EH (cell line): ENCODE data around the gene OR2V2.
A peak's percentile ranks its signal among the peaks of the same experiment; 100 is the strongest.

Experiments
- DNase-seq: peaks from one replicate; pipeline ENCODE4 v3.0.0-alpha.2; 2015; ENCODE audit warnings: low read depth

OR2V2 gene

DNA sequence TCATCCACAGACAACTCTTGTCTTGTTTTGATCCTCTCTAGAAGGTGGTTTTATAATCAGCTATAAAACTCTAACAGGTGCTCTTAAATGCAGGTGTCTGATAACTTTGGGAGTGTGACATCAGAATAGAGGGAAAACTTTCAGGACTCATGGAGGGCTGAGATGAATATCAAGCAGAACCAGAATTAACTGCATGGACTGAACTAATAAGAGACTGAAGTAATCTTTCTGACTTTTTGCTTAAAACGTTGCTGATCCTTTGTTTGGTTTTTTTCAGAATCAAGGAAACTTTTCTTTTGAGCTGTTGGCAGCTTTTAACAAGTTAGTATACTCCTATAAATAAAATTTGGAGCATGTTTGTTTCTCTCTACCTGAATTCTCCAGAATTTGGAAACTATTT is 2.3 kb upstream of the OR2V2 start:
- no peak for DNase-seq

DNA sequence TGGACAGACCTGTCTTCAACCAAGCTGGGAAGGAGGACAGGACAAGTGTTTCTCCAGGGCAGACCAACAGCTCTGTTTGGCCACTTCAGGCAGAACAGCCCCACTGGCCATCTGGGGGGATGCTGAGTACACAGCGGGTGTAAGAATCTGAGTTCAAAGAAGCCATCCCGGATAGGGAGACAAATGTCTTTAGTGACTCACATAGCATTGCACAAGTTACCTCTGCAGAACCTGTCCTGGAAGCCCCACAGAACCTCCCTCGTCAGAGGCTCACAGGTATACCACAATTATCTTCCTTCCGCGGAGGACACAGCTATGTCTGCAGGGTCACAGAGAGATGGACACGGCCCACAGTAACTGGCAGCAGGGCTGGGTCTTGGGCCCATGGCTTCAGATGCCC is 2.0 kb downstream of the OR2V2 start:
- DNase-seq = no peak

DNA sequence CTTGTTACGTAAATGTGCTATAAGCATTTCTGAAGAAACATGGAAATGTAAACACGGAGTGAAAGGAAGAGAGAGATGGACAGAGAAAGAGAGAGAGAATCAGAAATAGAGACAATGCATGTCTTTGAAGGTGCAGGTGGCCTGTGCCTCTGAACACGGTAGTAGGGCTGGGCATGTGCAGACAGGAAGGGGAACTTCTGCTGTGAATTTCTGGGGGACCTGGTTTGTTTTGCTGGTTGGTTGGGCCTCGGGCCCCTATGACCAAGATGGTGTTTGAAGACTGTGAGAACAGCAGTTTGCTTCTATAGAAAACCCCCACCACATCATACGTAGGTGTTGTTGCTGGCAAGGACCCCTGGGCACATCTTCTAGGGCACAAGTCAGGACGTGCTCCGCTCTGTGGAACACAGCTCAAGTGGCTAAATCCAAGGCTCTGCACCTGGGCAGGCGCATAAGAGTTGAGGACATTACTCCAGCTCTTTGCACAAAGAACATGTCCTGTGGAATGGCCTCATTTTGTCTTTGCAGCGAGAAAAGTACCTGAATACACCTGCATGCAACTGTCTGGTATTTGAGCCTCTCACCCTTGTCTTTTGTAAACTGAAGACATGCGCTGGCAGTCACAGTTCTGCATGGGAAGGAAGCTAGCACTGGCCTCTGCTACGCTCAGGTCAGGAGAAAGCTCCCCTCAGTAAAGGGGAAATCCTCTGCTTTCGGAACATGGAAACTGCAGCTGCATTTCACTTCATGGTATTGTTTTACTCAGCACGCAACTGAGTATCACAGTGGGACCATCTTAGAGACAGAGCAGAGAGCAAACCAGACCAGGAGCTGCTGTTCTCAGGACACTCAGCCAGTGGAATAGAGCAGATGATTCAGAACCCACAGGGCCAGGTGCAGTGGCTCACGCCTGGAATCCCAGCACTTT is 2.7 kb downstream of the OR2V2 start:
- DNase-seq = no peak

DNA sequence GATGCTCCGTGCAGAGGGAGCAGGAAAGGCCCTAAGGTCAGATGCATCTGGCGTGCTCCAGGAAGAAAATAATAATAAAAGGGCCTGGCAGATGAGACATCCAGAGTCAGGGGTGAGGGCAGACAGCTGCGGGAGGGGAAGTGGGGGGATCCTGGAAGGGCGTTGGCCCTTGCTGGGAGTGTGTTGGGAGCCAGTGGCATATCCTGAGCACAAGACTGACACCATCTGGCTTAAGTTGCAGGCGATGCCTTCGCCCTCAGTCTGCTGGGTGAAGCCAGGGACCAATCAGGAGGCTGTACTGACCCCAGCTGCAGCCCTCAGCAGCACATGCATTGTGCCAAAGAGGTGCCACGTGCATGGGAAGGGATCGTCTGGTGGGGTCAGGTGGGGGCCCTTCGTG is 3.8 kb downstream of the OR2V2 start:
- DNase-seq = no peak

DNA sequence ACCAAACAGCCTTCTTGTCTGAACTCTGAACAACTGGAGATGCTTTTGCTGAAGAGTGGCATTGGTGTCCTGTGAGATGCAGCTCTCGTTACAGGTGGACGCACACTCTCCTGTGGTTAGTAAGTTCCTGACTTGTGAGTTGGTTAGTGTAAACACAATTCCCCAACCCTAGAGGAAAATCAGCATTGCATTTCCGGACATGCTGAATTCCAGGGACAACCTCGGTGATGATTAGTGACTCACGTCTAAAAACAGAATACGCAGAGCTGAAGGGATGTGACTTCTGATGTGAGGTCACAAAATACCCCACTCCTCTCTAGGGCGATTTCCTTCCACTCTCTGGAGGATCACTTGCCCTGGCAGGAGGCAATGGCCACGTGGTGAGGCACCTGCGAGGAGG is 5.0 kb downstream of the OR2V2 start:
- DNase-seq = peak; percentile 67

DNA sequence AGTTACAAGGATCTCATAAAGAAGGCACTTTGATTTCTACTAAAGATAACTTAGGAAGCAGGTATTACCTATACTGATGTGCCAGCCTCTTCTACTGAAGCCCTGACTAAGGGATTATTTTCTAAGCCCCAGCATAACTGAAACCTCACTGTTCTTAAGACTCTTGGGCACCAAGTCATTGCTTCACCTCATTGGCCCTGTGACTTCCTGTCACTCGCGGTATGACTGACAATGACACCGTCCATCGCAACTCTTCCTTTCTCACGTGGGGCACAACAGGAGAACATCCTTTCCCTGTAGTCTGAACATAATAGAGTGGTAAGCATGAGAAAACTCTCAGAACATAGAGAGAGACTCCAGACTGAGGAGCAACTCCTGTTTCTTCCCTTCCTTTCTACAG is 6.4 kb downstream of the OR2V2 start:
- DNase-seq = no peak

DNA sequence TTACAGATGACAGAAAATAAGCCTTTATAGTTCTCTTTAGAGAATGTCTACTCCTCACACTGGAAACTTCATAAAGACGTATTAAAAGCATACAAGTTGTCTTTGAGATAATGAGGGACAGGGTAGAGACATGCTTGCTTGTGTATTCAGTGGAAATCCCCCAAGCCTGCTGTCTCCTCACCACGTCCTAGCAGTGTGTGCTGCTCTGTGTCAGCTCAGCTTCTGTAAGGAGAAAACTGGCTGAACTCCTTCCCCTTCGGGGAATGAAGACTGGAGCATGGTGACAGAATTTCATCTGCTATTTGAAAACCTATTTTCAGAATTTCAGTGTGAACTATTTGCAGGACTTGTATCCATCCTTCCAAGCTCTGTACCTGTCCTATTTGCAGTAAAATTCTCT is 9.4 kb downstream of the OR2V2 start:
- no peak for DNase-seq

DNA sequence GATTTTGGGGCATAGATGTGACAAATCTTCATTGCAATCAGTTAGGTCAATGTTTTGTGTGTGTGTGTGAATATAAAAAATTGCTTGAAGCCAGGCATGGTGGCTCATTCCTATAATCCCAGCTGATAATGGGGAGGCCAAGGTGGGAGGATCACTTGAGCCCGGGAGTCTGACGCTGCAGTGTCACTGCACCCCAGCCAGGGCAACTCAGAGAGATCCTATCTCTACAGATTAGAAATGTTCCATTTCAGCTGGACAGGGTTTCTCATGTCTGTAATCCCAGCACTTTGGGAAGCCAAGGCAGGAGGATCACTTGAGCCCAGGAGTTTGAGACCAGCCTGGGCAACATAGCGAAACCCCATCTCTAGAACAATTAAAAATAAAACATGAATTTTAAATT is 11.5 kb downstream of the OR2V2 start:
- no peak for DNase-seq

DNA sequence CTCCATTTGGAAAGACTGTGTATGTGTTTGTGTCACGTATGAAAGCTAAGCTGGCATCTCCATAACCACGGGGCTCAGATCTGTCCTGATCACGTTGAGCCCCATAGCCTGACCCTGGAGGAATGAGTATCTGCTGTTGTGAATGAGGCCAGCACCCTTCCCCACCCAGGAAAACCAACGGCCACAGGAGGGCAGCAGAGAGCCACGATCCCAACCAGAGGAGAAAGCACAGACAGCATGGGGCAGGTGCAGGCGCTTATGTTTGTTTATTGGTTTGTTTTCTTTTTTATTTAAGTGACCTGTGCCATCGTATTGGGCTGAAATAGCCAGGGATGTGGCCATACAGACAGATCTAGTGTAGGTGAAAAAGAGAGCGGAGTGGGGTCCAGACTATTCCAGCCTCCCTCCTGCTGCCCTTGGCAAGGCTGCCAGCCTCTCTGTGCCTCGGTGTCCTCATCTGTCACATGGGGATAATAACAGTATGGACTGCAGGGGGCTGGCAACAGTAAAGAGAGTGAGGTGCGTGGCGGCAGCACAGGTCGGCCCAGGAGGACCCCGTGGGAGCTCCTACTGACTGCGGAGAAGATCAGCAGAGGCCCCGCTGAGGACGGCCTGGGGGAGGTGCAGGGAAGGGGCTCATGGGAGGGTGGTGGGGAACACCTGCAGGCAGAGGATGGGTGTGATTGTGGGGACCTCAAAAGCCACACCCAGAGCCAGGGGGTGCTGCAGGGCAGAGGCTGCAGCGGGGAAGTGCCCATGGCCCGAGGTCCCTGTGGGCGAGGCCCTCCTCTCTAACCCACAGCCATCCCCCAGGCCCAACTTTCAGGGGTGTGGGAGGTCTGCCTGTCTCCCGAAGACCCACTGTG is 12.1 kb downstream of the OR2V2 start:
- DNase-seq = peak; percentile 81

DNA sequence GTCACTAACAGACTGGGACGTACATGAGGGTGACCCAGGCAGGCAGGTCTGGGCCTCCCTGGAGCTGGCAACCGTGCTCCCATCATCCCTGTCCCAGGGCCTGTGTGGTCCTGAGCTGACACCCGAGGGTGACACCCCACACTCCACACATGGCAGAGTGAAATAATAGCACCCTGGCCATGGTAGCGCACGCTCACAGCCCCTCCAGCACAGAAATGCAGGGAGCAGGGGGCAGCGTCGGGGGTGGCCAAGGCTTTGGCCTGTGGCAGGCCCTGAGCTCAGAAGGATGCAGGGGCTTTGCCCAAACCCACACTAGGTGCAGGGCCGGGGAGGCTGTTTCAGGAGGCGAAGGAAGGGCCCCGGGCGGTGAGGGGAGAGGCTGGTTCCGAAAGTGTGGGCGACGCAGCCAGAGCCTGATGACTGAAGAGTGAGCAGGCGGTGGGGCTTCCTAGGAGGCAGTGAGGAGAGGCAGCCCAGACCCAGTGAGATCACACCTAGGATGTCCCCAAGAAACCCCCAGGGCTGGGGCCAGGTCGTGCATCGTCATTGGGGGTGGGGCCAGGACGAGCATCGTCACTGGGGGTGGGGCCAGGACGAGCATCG is 12.9 kb downstream of the OR2V2 start:
- peak; percentile 69 for DNase-seq

DNA sequence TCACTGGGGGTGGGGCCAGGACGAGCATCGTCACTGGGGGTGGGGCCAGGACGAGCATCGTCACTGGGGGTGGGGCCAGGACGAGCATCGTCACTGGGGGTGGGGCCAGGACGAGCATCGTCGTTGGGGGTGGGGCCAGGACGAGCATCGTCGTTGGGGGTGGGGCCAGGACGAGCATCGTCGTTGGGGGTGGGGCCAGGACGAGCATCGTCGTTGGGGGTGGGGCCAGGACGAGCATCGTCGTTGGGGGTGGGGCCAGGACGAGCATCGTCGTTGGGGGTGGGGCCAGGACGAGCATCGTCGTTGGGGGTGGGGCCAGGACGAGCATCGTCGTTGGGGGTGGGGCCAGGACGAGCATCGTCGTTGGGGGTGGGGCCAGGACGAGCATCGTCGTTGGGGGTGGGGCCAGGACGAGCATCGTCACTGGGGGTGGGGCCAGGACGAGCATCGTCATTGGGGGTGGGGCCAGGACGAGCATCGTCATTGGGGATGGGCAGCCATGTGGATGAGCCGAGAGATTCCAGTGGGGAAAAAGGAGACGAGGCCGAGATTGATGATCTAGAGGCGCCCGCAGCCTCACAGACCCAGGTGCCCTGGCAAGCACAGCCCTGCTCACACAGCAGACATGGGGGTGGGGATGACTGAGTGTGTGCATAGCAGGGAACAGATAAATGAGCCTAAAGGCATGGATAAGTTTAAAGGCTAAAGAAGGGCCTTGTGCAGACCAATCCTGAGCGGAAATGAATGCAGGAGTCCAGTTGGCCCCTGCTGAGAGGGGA is 13.6 kb downstream of the OR2V2 start:
- DNase-seq = peak; percentile 80

DNA sequence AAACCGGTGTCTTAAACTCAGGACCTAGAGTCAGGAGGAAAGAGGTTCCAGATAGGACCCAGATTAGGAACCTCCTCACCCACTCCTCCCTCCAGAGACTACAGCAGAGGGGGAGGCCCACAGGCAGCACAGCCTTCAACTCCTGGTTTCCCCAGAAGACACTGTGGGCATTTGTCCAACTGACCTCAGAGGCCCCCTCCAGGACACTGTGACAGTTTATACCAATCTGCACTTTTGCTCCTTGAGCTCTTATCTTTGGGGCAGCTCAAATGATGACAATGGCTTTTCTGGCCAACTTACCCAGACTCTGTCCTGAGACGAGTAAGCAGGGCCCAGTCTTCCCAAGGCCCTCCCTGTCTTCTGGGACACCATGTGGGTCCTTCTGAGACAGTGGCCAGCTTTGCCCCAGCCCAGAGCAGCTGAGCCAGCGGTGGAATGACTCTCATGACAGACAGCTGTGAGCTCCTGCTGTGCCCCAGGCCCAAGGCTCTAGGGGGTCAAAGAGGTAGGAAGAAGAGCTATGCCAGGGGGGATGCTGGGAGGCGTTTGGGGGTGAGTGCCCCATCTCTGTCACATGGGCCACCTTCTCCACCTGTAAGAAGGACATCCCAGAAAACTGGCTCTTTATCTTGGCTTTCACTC is 14.3 kb downstream of the OR2V2 start:
- DNase-seq = no peak

DNA sequence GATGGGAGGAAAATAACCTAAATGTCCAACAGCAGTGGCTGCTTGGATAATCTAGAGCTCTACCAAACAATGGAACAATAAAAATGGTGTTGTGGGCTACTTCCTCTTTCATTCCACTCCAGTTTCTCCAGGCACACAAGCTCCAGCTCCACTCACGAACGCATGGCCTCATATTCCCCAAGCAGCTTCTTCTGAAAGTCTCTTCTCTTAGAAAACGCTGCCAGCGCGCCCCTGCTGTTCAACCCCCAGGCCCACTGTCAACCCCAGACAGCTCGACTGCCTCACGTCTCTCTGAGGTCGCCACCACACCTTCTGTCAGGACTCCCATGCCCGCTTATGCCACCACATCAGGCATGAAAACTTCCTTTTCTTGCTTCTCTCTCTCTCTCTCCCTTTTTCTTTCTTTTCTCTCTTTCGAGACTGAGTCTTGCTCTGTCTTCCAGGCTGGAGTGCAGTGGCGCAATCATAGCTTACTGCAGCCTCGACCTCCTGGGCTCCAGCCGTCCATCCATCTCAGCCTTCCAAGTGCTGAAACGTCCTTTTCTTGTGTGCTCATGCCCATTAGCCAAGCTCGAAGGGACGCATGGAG is 16.2 kb downstream of the OR2V2 start:
- DNase-seq = no peak

DNA sequence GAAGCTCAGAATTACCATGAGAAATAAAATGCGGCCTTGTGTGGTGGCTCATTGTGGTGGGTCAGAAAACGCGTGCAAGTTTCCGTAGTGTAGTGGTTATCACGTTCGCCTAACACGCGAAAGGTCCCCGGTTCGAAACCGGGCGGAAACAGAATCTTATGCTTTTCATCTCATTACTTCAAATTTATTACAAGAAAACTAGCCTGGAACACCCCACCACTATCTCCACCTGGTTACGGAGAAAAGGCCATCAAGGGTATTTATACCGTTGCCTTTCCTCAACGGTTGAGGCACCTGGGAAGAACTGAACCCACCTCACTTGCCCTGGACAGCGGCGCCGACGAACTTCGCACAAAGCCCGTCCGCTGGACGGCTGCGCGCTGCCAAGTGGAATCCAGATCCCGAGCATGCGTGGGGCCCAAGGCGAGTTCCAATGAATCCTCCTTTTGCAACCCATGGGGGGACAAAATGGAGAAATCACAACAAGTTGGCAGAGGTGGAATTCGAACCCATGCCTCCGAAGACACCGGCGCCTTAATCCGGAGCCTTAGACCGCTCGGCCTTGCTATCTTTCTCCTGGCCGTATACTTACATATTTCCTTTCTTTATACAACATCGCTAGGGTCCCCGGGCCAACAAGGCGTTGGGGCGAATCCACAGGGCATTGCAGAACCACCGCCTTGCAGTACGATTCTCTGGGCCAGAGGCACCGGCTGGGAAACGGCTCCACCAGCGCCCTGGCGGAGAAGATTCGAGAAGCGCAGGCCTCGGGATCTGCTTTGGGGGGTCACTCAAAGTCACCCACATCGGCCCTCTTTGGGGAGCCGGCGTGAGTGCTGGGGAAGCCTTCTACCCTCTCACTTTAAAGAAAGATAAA is 16.9 kb downstream of the OR2V2 start:
- peak; percentile 57 for DNase-seq

DNA sequence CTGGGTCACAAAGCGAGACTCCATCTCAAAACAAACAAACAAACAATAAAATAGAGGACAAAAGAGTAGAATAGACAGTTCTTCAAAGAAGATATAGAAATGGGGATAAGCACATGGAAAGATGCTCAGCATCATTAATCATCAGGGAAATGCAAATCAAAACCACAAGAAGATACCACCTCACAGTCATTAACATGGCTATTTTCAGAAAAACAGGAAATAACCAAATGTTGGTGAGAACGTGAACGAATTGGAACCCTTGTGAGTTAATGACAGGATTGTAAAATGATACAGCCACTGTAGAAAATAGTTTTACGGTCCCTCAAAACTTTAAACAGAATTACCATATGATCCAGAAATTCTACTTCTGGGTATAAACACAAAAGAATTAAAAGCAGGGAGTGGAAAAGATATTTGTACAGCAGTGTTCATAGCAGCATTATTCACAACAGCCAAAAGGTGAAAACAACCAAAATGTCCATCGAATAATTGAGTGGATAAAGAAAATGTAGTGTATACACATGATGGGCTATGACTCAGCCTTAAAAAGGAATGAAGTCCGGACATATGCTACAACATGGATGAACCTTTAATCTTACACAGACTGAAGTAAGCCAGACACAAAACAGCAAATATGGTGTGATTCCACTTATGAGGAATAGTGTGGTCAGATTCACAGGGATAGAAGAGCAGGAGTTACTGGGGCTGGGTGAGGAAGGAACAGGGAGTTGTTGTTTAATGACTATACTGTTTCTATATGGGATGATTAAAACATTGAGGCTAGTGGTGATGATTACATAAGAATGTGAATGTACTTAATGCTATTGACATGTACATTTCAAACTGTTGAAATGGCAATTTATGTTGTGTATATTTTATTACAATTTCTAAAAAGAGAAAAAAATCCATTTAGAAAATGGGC is 19.7 kb downstream of the OR2V2 start:
- DNase-seq = peak; percentile 41

DNA sequence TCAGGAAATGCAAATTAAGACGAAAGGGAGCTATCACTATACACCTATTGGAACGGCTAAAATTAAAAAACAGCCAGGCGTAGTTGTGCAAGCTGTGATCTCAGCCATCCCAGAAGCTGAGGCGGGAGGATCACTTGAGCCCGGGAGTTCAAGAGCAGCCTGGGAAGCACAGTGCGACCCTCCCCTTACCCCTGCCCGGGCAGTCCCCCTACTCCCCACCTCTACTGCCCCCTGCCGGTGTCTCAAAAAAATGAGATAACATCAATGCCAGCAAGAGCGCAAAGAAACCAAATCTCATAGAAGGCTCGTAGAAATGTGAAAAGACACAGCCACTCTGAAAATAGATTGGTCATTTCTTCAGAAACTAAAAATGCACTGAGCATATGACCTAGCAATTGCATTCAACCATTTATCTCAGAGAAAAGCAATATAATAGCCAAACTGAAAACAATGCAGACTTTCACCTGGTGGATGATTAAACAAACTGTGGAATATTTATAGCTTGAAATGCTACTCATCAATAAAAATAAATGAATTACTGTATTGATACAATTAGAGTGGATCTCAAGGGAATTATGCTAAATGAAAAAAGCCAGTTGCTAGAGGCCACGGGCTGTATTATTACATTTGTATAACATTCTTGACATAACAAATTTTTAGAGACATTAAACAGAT is 20.6 kb downstream of the OR2V2 start:
- DNase-seq = no peak

DNA sequence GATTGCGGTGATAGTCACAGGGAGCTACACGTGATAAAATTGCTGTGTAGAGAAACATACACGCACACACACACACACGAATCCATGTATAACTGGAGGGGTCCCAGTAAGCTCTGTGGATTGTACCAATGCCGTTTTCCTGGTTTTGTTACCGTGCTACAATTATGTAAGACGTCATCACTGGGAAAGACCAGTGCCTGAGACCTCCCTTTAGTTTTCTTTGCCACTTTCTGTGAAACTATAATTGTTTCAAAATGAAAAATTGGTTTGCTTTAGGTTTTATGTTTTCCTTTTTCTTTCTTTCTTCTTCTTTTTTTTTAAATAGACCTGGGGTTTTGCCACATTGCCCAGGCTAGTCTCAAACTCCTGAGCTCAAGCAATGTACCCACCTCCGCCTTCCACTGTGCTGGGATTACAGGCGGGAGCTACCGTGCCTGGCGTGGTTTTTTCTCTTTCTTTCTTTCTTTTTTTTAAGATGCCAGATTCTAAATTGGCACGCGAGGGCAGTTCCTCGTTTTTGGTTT is 21.3 kb downstream of the OR2V2 start:
- no peak for DNase-seq
